IMR-90 (cell line): ENCODE measurements around the gene RPS6KA2. TPM values are rescaled to one million over a fixed set of nuclear protein-coding genes. Genes with fewer than 3 reads are reported as not detected.

Experiments
- ATAC-seq: fragments of 200-7000 bp; cut with Tn5 transposase; 2 replicates; pipeline ENCODE4 v1.9.1; 2020; ENCODE audit warnings: low read depth, mild to moderate bottlenecking, moderate library complexity
- BruUV-seq: library from RNA; stranded (reverse); fragments of 400-500 nt; replicated peaks from 2 replicates; lab custom pipeline; 2021; lab: Mats Ljungman, UMichigan
- CTCF ChIA-PET: fragments of 300-600 bp; formaldehyde crosslinking; extraction: SDS; loops from one replicate; lab custom pipeline; 2021; ENCODE audit warnings: antibody characterized with exemption; lab: Yijun Ruan, JAX
- POLR2A ChIA-PET: fragments of 300-600 bp; sonication (Branson Sonifier 250); formaldehyde crosslinking; loops from one replicate; lab custom pipeline; 2022; ENCODE audit warnings: antibody characterized with exemption; ENCODE audit not compliant: unreplicated experiment; lab: Charles Lee
- DNase-seq: peaks from one replicate; pipeline ENCODE4 v3.0.0; 2013
- H2AFZ ChIP-seq: replicated peaks from 2 replicates; pipeline ENCODE3; 2013; ENCODE audit warnings: low read length, mild to moderate bottlenecking; ENCODE audit not compliant: poor library complexity
- H2AK5ac ChIP-seq: 2 replicates; pipeline ENCODE4 v1.6.1; 2013; ENCODE audit warnings: low read depth, low read length, inconsistent platforms
- H2AK9ac ChIP-seq: replicated peaks from 2 replicates; pipeline ENCODE3; 2013; ENCODE audit warnings: mild to moderate bottlenecking, low read depth, low read length, moderate library complexity; ENCODE audit not compliant: poor library complexity
- H2BK120ac ChIP-seq: 2 replicates; pipeline ENCODE4 v1.6.1; 2013; ENCODE audit warnings: low read depth, low read length, inconsistent platforms
- H2BK15ac ChIP-seq: 3 replicates; pipeline ENCODE4 v1.6.1; 2013; ENCODE audit warnings: low read depth, low read length, inconsistent platforms
- H2BK20ac ChIP-seq: 2 replicates; pipeline ENCODE4 v1.6.1; 2013; ENCODE audit warnings: low read depth, mild to moderate bottlenecking, inconsistent platforms, low read length, moderate library complexity
- H2BK5ac ChIP-seq: 2 replicates; pipeline ENCODE4 v1.6.1; 2013; ENCODE audit warnings: mild to moderate bottlenecking, low read depth, low read length, inconsistent platforms; ENCODE audit not compliant: poor library complexity, severe bottlenecking
- H3K14ac ChIP-seq: replicated peaks from 2 replicates; pipeline ENCODE4 v1.6.1; 2013; ENCODE audit warnings: low read depth, low read length, inconsistent platforms
- H3K18ac ChIP-seq: 2 replicates; pipeline ENCODE4 v1.6.1; 2013; ENCODE audit warnings: low read depth, low read length, control low read depth
- H3K23ac ChIP-seq: 2 replicates; pipeline ENCODE4 v1.6.1; 2013; ENCODE audit warnings: low read depth, low read length, inconsistent platforms
- H3K27ac ChIP-seq: 2 replicates; pipeline ENCODE4 v1.5.1; 2013; ENCODE audit warnings: mild to moderate bottlenecking, control low read depth, low read length; ENCODE audit not compliant: insufficient read depth
- H3K27me3 ChIP-seq: 2 replicates; pipeline ENCODE4 v1.6.1; 2013; ENCODE audit warnings: low read length; ENCODE audit not compliant: control insufficient read depth, insufficient read depth
- H3K36me3 ChIP-seq: 2 replicates; pipeline ENCODE4 v1.6.1; 2013; ENCODE audit warnings: low read length, mixed read lengths; ENCODE audit not compliant: control insufficient read depth, insufficient read depth
- H3K4ac ChIP-seq: 2 replicates; pipeline ENCODE4 v1.6.1; 2013; ENCODE audit warnings: low read depth, low read length, inconsistent platforms
- H3K4me1 ChIP-seq: 2 replicates; pipeline ENCODE4 v1.6.1; 2013; ENCODE audit warnings: low read length, mixed read lengths; ENCODE audit not compliant: control insufficient read depth, insufficient read depth
- H3K4me2 ChIP-seq: 2 replicates; pipeline ENCODE4 v1.6.1; 2013; ENCODE audit warnings: low read depth, mild to moderate bottlenecking, control low read depth, low read length, moderate library complexity
- H3K4me3 ChIP-seq: 2 replicates; pipeline ENCODE4 v1.5.1; 2013; ENCODE audit warnings: low read depth, mild to moderate bottlenecking, control low read depth, low read length, moderate library complexity; ENCODE audit not compliant: insufficient read depth
- H3K56ac ChIP-seq: 2 replicates; pipeline ENCODE4 v1.6.1; 2013; ENCODE audit warnings: low read length, inconsistent platforms; ENCODE audit not compliant: insufficient read depth; ENCODE audit errors: extremely low read depth
- H3K79me1 ChIP-seq, 2 experiments: 2 replicates each; pipeline ENCODE4 v1.6.1; 2013; ENCODE audit warnings: low read length in 2 of 2, inconsistent platforms in 1 of 2, low read depth in 1 of 2
- H3K9ac ChIP-seq: 2 replicates; pipeline ENCODE4 v1.6.1; 2013; ENCODE audit warnings: low read depth, low read length, control low read depth
- H3K9me1 ChIP-seq: 2 replicates; pipeline ENCODE4 v1.6.1; 2013; ENCODE audit warnings: low read length, inconsistent platforms; ENCODE audit not compliant: insufficient read depth
- H3K9me3 ChIP-seq: 2 replicates; pipeline ENCODE4 v1.6.1; 2013; ENCODE audit warnings: low read length; ENCODE audit not compliant: control insufficient read depth, insufficient read depth
- H4K20me1 ChIP-seq: 2 replicates; pipeline ENCODE4 v1.6.1; 2013; ENCODE audit warnings: low read length, inconsistent platforms; ENCODE audit not compliant: insufficient read depth
- H4K5ac ChIP-seq: 2 replicates; pipeline ENCODE4 v1.6.1; 2013; ENCODE audit warnings: mild to moderate bottlenecking, low read depth, low read length, control low read depth
- H4K8ac ChIP-seq, 2 experiments: 2 replicates each; pipeline ENCODE4 v1.6.1; 2013; ENCODE audit warnings: low read depth in 2 of 2, low read length in 2 of 2, control low read depth in 1 of 2, inconsistent platforms in 1 of 2
- H4K91ac ChIP-seq: 2 replicates; pipeline ENCODE4 v1.6.1; 2013; ENCODE audit warnings: low read depth, low read length, inconsistent platforms; ENCODE audit not compliant: insufficient read depth
- BHLHE40 ChIP-seq: fragments of 150-350 bp; IDR thresholded peaks from 2 replicates; pipeline ENCODE4 v1.6.1; 2016; ENCODE audit warnings: mild to moderate bottlenecking, low read depth, low read length
- CEBPB ChIP-seq: IDR thresholded peaks from 2 replicates; pipeline ENCODE4 v1.6.1; 2012; ENCODE audit warnings: low read depth, low read length, improper control_type of control experiment
- CHD1 ChIP-seq: IDR thresholded peaks from 2 replicates; pipeline ENCODE4 v1.6.1; 2012; ENCODE audit warnings: low read depth, low read length, improper control_type of control experiment
- ELK1 ChIP-seq: fragments of 150-350 bp; IDR thresholded peaks from 2 replicates; pipeline ENCODE4 v1.6.1; 2016; ENCODE audit warnings: low read depth, mild to moderate bottlenecking, low read length, moderate library complexity, borderline replicate concordance
- FOS ChIP-seq: fragments of 150-350 bp; IDR thresholded peaks from 2 replicates; pipeline ENCODE4 v1.6.1; 2016; ENCODE audit warnings: low read depth, low read length
- MAFK ChIP-seq: IDR thresholded peaks from 2 replicates; pipeline ENCODE4 v1.6.1; 2012; ENCODE audit warnings: low read depth, low read length, improper control_type of control experiment
- MAZ ChIP-seq: IDR thresholded peaks from 2 replicates; pipeline ENCODE4 v1.6.1; 2012; ENCODE audit warnings: low read depth, mild to moderate bottlenecking, low read length, improper control_type of control experiment, moderate library complexity, borderline replicate concordance
- NFE2L2 ChIP-seq: fragments of 150-350 bp; IDR thresholded peaks from 2 replicates; pipeline ENCODE4 v1.6.1; 2016; ENCODE audit warnings: low read depth, mild to moderate bottlenecking, low read length
- POLR2A ChIP-seq: IDR thresholded peaks from 2 replicates; pipeline ENCODE4 v1.6.1; 2012; ENCODE audit warnings: mild to moderate bottlenecking, low read depth, low read length
- RAD21 ChIP-seq: IDR thresholded peaks from 2 replicates; pipeline ENCODE4 v1.6.1; 2012; ENCODE audit warnings: low read length, improper control_type of control experiment
- RCOR1 ChIP-seq: IDR thresholded peaks from 2 replicates; pipeline ENCODE4 v1.6.1; 2012; ENCODE audit warnings: mild to moderate bottlenecking, low read length, improper control_type of control experiment; ENCODE audit not compliant: insufficient replicate concordance
- RFX5 ChIP-seq: IDR thresholded peaks from 2 replicates; pipeline ENCODE4 v1.8.0; 2012; ENCODE audit warnings: low read depth, mild to moderate bottlenecking, low read length, moderate library complexity
- SMC3 ChIP-seq: fragments of 150-350 bp; IDR thresholded peaks from 2 replicates; pipeline ENCODE4 v1.6.1; 2016; ENCODE audit warnings: low read depth, mild to moderate bottlenecking, antibody characterized with exemption, low read length, moderate library complexity
- WGBS, 2 experiments: methylation state at CpG; one replicate each; pipeline versions ENCODE4 v1.1.5 to v1.1.7; 2013; ENCODE audit warnings: missing lambda C conversion rate in 2 of 2; ENCODE audit not compliant: insufficient read length in 1 of 2; ENCODE audit errors: extremely low coverage in 2 of 2; 5-methylcytosine and 5-hydroxymethylcytosine counted together
- dilution Hi-C: fragments of 300-500 bp; cut with HindIII; formaldehyde crosslinking; loops from one replicate; pipeline ENCODE4 v1.14.3; 2018; ENCODE audit warnings: low sequenced_read_pairs; ENCODE audit not compliant: unreplicated experiment
- in situ Hi-C: fragments of 300-500 bp; cut with MboI; formaldehyde crosslinking; loops from 3 replicates; pipeline ENCODE4 v1.14.3; 2019; ENCODE audit warnings: low sequenced_read_pairs, inconsistent platforms, mixed read lengths
- intact Hi-C: fragments of 100-400 bp; cut with micrococcal nuclease; formaldehyde crosslinking; loops from 2 replicates; pipeline ENCODE4 v1.10.0; 2022
- polyA plus RNA-seq, 3 experiments: library from polyadenylated mRNA; depleted of rRNA; stranded (reverse); fragments of >200 nt; gene quantifications; 2 replicates each; pipeline ENCODE4 v1.2.3, GENCODE V29; 2012; ENCODE audit warnings: low replicate concordance in 1 of 3
- total RNA-seq: library from RNA; depleted of rRNA; stranded (reverse); fragments of >200 nt; gene quantifications from 2 replicates; pipeline ENCODE4 v1.2.3, GENCODE V29; 2012
- TF ChIP-seq, protein P1 (sequence below): fragments of 150-350 bp; IDR thresholded peaks from 2 replicates; pipeline ENCODE4 v1.6.1; 2017; ENCODE audit warnings: mild to moderate bottlenecking, antibody characterized with exemption, low read length, low read depth
- TF ChIP-seq, protein P2 (sequence below): conservative IDR thresholded peaks from 2 replicates; pipeline ENCODE4 v1.5.1; 2012; ENCODE audit warnings: mild to moderate bottlenecking, low read depth, low read length, improper control_type of control experiment

Gene RPS6KA2
- total and polyA plus RNA-seq, 2 of the 4 experiments (the other 2 are of a cell fraction): 26.9 to 31.3 TPM

DNA sequence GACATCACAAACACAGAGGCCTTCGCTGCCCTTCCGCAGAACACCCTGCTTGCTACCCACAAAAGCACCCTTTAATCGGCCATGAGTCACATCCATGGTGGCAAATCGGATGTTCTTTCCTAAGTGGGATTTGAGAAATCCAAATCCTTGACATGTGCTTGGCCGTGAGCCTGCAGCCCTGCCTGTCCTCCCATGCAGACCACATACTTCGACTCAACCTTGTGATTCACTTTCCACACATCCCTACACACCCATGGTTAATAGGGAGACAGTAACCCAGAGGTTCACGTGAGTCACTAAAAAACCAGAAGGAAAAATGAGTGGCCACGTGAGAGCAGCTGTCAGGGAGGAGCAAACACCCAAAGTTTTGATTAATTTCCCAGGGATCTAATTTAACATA, 59.9 kb downstream of the RPS6KA2 start:
- H3K4me1 ChIP-seq: peaks cover 14% of the 10 kb centered on the region; the same call in 1 of the 2 replicates
- peak overlapping the region; percentile 74; the same call in 1 of the 2 replicates for H3K4ac ChIP-seq
- no peak overlapping the region for H3K4me2 ChIP-seq
- DNase-seq: peak; percentile 99
- peak overlapping the region; percentile 10; the same call in 1 of the 2 replicates for H3K27ac ChIP-seq
- peaks cover 13 to 55% of the 10 kb centered on the region in 2 experiments for H3K79me1 ChIP-seq
- no peaks in the 10 kb centered on the region for H3K9me3 ChIP-seq
- ATAC-seq: peak; percentile 88
- BruUV-seq: no TSS peak
- no peaks in the 10 kb centered on the region for H3K27me3 ChIP-seq
- H2AK5ac ChIP-seq: 0 out of 2 replicates have a peak overlapping the region, but pooled peaks have one; percentile 62
- H2BK15ac ChIP-seq: peak overlapping the region; percentile 73; the same call in 2 of the 3 replicates
- CTCF ChIA-PET: interaction anchor here (0.8 kb wide), 2 partner anchors 54 to 137 kb away, joined by 3 read pairs; no protein-coding TSS in a partner anchor
- peaks cover 24% of the 10 kb centered on the region for H4K20me1 ChIP-seq
- peak overlapping the region; percentile 48 for H2BK5ac ChIP-seq
- no peak overlapping the region for H3K56ac ChIP-seq
- peak overlapping the region; percentile 45; the same call in 1 of the 2 replicates for H2BK120ac ChIP-seq
- POLR2A ChIA-PET: no interaction called here
- peaks cover 21% of the 10 kb centered on the region for H3K9me1 ChIP-seq
- no peak overlapping the region for H2AK9ac ChIP-seq
- H4K5ac ChIP-seq: no peak overlapping the region
- WGBS, 2 experiments: 0% methylated on average over 2 of the region's 8 CpGs; no CpG with 5 or more reads in 1 of the 2 experiments
- H3K23ac ChIP-seq: no peak overlapping the region
- no peak overlapping the region for H3K18ac ChIP-seq
- dilution Hi-C loops: no loop called here
- H3K9ac ChIP-seq: no peak overlapping the region
- intact Hi-C loops: no loop called here
- peak overlapping the region; percentile 16 to 41; a peak in 2 of 4 replicates for H4K8ac ChIP-seq
- peaks cover 19% of the 10 kb centered on the region; the same call in 1 of the 2 replicates for H3K36me3 ChIP-seq
- H3K4me3 ChIP-seq: no peak overlapping the region
- in situ Hi-C loops: no loop called here
- H3K14ac ChIP-seq: 0 out of 2 replicates have a peak overlapping the region, but pooled peaks have one; percentile 5
- H2AFZ ChIP-seq: peak overlapping the region; percentile 11
- no peak overlapping the region for H4K91ac ChIP-seq
- H2BK20ac ChIP-seq: 0 out of 2 replicates have a peak overlapping the region, but pooled peaks have one; percentile 27
- TF ChIP-seq, protein P1, sequence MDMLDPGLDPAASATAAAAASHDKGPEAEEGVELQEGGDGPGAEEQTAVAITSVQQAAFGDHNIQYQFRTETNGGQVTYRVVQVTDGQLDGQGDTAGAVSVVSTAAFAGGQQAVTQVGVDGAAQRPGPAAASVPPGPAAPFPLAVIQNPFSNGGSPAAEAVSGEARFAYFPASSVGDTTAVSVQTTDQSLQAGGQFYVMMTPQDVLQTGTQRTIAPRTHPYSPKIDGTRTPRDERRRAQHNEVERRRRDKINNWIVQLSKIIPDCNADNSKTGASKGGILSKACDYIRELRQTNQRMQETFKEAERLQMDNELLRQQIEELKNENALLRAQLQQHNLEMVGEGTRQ: peak; percentile 86
- TF ChIP-seq RFX5 (no peak), BHLHE40 (peak; percentile 99), MAFK (no peak), POLR2A (no peak), RCOR1 (peak; percentile 70), MAZ (no peak), ELK1 (no peak), SMC3 (no peak), CEBPB (peak; percentile 72), RAD21 (peak; percentile 36; the same call in 1 of the 2 replicates), FOS (peak; percentile 81), CHD1 (0 out of 2 replicates have a peak, but pooled peaks have one; percentile 57), NFE2L2 (no peak)
- TF ChIP-seq, protein P2, sequence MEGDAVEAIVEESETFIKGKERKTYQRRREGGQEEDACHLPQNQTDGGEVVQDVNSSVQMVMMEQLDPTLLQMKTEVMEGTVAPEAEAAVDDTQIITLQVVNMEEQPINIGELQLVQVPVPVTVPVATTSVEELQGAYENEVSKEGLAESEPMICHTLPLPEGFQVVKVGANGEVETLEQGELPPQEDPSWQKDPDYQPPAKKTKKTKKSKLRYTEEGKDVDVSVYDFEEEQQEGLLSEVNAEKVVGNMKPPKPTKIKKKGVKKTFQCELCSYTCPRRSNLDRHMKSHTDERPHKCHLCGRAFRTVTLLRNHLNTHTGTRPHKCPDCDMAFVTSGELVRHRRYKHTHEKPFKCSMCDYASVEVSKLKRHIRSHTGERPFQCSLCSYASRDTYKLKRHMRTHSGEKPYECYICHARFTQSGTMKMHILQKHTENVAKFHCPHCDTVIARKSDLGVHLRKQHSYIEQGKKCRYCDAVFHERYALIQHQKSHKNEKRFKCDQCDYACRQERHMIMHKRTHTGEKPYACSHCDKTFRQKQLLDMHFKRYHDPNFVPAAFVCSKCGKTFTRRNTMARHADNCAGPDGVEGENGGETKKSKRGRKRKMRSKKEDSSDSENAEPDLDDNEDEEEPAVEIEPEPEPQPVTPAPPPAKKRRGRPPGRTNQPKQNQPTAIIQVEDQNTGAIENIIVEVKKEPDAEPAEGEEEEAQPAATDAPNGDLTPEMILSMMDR: no peak
